Inflammatory macrophage treated with lipopolysaccharide for 1 hour (primary cell): ENCODE measurements around the gene VENTX.
"Not testable (repeated sequence)": the region's sequence is repeated elsewhere in the genome, so short reads cannot be mapped to it uniquely, and the experiment has no call there.

Experiments used
- DNase-seq, 2 donors: peaks; one replicate each; pipeline ENCODE4 v3.0.0-alpha.2; 2020 to 2022

Gene VENTX

GRCh38 chr10:133217800-133218589 lies 19.7 kb upstream of the VENTX start:
- DNase-seq = no peak

- no peak for DNase-seq
Observed at GRCh38 chr10:133218891-133219290, 18.8 kb upstream of the VENTX start.

- DNase-seq = no peak
Observed at GRCh38 chr10:133219782-133220181, 17.9 kb upstream of the VENTX start.

GRCh38 chr10:133221331-133221730 lies 16.3 kb upstream of the VENTX start:
- DNase-seq = no peak

- DNase-seq = not testable (repeated sequence)
Observed at GRCh38 chr10:133221756-133222155, 15.9 kb upstream of the VENTX start.

- no peak for DNase-seq
Observed at GRCh38 chr10:133224076-133224475, 13.6 kb upstream of the VENTX start.

- DNase-seq = no peak
Observed at GRCh38 chr10:133224756-133225372, 12.8 kb upstream of the VENTX start.

GRCh38 chr10:133225707-133226191 lies 11.9 kb upstream of the VENTX start:
- no peak for DNase-seq

GRCh38 chr10:133226251-133226808 lies 11.3 kb upstream of the VENTX start:
- no peak for DNase-seq

GRCh38 chr10:133227256-133227655 lies 10.4 kb upstream of the VENTX start:
- DNase-seq = no peak

GRCh38 chr10:133229265-133230043 lies 8.2 kb upstream of the VENTX start:
- DNase-seq = no peak

GRCh38 chr10:133230044-133230361 lies 7.7 kb upstream of the VENTX start, which contains the start of gene UTF1:
Gene UTF1, plus strand, starts transcription at chr10:133230217. Its CDS starts 72 bp downstream, at chr10:133230289.
- DNase-seq = no peak

GRCh38 chr10:133230387-133231195 lies 7.1 kb upstream of the VENTX start:
- DNase-seq = peak; percentile 19 to 49

GRCh38 chr10:133231244-133231945 lies 6.3 kb upstream of the VENTX start:
- no peak for DNase-seq

- DNase-seq = no peak
Observed at GRCh38 chr10:133231946-133232574, 5.6 kb upstream of the VENTX start.

- peak in 1 of 2 donors; percentile 47 for DNase-seq
Observed at GRCh38 chr10:133234796-133235195, 2.9 kb upstream of the VENTX start.

GRCh38 chr10:133235265-133235855 lies 2.3 kb upstream of the VENTX start:
- no peak for DNase-seq

- peak; percentile 19 to 50 for DNase-seq
Observed at GRCh38 chr10:133235932-133236331, 1.7 kb upstream of the VENTX start.

GRCh38 chr10:133236401-133237240 lies 1.0 kb upstream of the VENTX start:
- DNase-seq = no peak

- no peak for DNase-seq
Observed at GRCh38 chr10:133237241-133237587, 441 bp upstream of the VENTX start.
